SK-N-DZ (cell line): ENCODE data around the gene CHST8.
"Not testable (repeated sequence)": the region's sequence is repeated elsewhere in the genome, so short reads cannot be mapped to it uniquely, and the experiment has no call there.

ENCODE experiments used
- DNase-seq: peaks from one replicate; pipeline ENCODE4 v3.0.0-alpha.2; 2015; ENCODE audit warnings: low spot score

CHST8 gene

GRCh38 chr19:33616857-33617256 lies 4.9 kb upstream of the CHST8 start:
- DNase-seq, result no peak

GRCh38 chr19:33618363-33618762 lies 3.4 kb upstream of the CHST8 start:
- DNase-seq, result not testable (repeated sequence)

- DNase-seq, result no peak
Observed at GRCh38 chr19:33618884-33619283, 2.9 kb upstream of the CHST8 start.

- no peak for DNase-seq
Observed at GRCh38 chr19:33620611-33621010, 1.1 kb upstream of the CHST8 start.

GRCh38 chr19:33621065-33621785 lies 528 bp upstream of the CHST8 start:
- no peak for DNase-seq

DNA sequence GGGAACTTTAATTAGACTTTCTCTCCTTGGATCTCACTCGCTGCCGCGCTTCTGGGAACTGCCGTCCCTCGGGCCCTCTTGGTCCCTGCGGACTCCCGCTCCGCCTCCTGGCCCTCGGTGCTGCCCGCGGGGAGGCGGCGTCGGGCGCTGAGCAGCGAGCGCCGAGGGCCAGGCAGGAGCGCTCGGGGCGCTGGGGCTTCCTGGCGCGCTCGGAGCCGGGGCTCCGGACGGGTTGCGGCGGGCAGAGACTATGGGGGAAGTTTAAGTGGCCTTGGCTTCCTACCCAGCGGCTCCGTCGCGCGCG lies 704 bp downstream of the CHST8 start:
- DNase-seq, result peak; percentile 26

- DNase-seq, result peak; percentile 43
Observed at GRCh38 chr19:33622809-33623511, 1.2 kb downstream of the CHST8 start.

DNA sequence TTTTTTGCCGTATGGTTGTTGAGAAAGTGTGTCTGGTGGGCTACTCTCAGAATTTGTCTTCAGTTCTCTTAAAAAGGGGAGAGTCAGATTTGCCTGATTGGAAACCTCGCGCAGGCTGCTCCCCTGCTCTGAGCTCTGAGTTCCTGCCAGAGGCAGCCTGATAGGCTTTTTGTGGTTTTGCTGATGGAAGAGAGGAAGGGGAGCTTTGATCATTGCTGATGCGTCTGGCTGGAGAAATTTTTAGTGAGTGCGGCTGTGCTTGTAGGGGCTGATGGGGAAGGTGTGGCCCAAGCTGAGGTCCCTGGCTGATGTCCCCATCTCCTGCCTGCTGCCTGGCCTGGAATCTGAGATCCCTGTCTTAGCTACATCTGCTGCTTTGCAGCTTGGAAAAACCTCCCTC lies 2.8 kb downstream of the CHST8 start:
- no peak for DNase-seq

DNA sequence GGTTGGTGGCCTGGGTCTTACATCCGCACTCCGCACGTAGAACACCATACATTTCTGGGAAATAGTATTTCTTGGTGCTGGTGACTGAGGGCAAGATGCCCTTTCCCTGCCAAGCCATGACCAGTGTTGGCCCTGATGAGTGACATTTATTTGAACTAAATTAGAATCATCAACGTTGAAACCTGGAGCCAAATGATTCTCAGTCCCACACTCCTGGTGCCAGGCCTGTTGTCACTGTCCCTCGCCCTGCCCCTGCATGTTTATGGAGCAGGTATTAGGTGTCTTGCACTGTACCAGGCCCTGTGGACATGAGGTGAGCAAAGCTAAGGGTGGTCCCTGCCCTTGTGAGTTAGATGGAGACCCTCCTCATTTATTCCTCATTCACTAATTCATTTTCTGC lies 5.8 kb downstream of the CHST8 start:
- no peak for DNase-seq

GRCh38 chr19:33627962-33628839 lies 6.4 kb downstream of the CHST8 start:
- DNase-seq, result no peak

DNA sequence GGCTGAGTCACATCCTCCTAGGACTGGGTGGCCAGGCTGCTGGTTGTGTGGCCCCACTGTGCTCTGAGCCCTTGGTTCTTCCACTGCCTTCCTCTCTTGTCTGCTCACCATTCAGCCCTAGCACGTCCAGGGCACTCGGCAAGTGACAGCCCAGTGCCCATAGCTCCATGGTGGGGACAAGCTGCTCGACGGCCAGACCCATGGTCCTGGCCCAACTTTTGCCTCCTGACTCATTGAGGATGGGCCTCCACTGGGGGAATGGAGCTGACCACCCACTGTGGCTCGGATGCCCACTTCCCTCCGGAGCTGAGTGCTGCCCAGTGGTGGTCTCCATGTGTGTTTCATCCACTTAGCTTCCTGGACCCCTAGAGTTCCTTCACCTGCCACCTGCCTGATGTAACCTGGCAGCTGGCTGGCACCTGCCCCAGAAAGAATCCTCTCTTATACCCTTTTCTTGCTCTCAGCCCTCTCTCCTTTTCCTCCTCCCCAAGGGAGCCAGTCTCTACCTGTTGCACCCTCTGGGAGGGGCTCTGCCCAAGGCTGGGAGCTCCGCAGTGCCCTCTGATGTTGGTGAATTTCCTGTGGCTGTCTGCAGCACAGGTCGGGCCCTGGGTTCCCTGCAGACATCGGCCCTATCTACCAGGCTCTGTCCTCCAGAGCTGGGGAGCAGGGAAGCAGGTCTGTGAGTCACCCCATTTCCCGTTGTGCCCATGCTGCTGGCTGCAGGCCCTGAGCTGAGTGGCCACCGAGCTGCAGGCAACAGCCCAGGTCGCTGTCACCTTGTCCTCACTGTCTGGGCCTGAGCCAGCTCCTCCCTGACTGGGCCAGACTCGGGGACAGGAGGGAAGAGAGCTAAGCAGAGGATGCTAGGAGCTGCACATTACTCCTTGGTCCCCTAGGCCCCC lies 7.4 kb downstream of the CHST8 start:
- no peak for DNase-seq

DNA sequence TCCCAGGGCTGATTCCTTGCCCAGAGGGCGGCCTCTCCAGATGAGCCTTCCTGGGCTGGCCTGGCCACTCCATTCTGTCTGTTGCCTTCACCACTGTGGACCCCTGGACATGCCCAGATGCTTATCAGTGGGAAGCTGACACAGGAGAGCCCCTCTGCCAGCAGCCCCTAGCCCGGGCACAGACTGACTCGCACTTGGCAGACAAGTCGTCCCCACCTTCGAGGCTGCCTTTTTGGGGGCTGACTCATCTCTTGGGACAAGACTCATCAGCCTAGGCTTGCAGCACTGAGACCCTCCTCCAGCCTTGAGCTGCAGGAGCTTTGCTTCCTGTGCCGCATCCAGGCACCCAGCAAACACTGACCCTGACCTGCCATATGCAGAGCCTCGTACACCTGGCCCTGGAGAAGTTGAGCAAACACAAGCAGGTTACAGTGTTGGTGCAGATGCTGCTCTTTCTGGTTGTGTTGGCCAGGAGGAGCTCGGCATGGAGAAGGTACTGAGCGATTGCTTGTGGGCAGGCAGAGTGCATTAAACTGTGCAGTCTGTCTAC lies 8.1 kb downstream of the CHST8 start:
- no peak for DNase-seq

GRCh38 chr19:33630880-33631608 lies 9.3 kb downstream of the CHST8 start:
- DNase-seq, result no peak

DNA sequence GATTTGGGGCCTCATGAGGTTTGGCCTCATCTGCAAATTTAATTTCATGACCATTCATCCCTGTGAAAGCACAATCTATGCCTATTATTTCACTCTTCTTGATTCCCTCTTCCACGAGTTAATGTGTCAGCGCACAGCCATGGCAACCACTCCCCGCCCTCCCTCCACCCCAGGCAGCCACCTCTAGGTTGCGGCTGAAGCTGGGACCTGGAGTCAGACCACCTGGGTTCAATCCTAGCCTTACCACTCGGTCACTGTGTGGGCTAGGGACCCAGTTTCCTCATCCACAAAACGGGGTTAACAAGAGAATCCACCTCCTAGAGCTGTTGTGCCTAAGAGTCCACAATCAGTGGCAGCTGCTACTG lies 9.8 kb downstream of the CHST8 start:
- no peak for DNase-seq

- DNase-seq, result no peak
Observed at GRCh38 chr19:33634361-33635091, 12.8 kb downstream of the CHST8 start.

DNA sequence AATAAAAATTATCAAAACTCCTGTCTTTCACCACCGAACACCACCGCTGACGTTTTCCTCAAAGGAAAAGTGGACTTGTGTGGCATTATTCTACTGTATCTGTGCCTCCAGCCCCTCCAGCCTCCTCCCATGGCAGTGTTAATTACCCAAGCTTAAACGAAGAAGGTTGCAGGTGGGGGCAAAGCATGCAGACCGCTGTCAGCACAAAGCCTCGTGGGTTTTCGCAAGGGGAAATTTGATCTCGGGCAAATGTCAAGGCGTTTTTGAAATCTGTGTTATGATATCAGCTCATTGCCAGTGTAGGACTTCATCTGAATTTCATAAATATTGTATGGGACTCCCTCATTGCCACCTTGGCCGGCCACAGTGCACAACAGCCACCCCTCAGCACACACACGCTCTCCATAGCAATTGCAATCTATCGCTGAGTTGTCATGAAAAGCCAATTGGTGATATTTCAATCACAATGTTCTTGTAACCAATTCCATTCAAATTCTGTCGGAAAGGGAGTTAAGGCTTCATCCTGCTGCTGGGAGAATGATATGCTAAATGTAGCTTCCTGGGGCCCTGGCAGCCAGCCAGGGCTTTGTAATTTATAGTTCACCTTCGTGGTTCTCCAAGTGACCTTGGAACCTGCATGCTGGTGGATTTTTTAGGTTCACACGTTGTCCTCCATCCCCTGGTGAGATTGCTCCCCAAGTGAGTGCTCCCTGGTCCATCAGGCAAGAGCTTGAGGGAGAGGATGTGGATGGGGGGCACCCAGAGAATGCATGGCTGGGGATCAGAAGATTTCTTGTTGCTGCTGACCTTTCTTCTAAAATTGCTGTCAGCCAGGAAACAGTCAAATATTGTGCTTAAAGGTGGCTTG lies 16.6 kb downstream of the CHST8 start:
- DNase-seq, result no peak

- no peak for DNase-seq
Observed at GRCh38 chr19:33639035-33639681, 17.4 kb downstream of the CHST8 start.

DNA sequence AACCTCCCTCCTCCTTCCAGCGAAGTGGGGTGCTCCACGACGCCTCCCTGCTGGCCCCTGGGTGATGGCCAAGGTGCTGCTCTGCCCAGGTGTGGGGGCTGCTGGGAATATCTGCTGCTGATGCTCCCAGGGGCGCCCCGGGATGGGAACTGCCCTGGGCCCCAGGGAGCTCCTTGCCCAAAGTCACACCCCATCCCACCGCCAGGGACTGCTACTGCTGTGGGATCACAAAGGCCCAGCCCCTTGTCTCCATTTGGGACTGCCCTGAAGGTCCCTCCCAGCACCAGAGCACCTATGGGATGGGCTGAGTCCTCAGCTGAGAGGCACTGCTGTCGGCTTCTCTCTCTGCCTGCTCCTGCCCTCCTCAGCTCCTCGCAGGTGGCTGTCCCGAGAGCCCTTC lies 19.0 kb downstream of the CHST8 start:
- DNase-seq, result no peak
